ENCODE results near the gene ART1. TPM values are rescaled to one million over a fixed set of nuclear protein-coding genes. Genes with fewer than 3 reads are reported as not detected.

Gene ART1
- total and polyA plus RNA-seq, 2 donors, result not detected

DNA sequence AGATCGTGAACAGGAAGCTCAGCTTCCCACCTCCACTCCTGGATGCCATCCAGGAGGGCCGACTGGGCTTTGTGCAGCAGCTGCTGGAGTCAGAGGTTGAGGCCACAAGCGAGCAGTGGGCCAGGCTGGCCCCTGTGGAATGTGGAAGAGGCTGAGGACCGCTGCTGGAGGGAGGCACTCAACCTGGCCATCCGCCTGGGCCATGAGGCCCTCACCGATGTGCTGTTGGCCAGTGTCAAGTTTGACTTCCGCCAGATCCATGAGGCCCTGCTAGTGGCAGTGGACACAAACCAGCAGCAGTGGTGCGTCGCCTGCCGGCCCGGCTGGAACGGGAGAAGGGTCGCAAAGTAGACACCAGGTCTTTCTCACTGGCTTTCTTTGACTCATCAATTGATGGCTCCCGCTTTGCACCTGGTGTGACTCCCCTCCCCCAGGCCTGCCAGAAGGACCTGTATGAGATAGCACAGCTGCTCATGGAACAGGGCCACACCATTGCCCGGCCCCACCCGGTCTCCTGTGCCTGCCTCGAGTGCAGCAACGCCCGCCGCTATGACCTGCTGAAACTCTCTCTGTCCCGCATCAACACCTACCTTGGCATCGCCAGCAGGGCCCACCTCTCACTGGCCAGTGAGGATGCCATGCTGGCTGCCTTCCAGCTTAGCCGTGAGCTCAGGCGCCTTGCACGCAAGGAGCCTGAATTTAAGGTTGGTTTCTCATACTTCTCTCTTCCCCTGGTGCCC, 28.0 kb upstream of the ART1 start:
- DNase-seq (ENCODE audit: extremely low spot score), result no peak
- Histone ChIP-seq H3K36me3 (ENCODE audit: insufficient read depth) (no peaks in the 10 kb centered on the region), H3K4me3 (ENCODE audit: low read depth, low read length) (no peak overlapping the region), H3K27ac (ENCODE audit: low read depth) (no peak overlapping the region), H3K4me1 (ENCODE audit: insufficient read depth) (no peaks in the 10 kb centered on the region)
- WGBS, result 73% methylated on average over 25 of the region's 25 CpGs

DNA sequence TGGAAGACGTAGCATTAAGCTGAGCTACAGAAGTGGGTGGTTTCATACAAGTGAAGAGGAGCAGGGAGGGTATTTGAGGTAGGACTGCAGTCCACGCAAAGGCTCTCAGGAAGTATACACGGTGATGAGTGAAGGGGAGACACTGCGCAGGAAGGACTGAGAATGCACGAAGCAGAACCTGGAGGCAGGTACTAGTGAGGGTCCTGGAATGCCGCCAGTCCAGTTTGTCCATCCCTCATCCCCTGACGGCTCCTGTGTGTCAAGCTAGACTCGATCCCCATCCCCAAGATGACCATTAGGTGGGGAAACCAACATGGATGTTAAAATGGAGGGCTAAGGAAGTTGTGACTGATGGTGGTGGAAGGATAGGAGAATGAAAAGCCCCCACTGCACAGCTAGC, 26.9 kb upstream of the ART1 start:
- no peak overlapping the region for H3K27ac ChIP-seq (ENCODE audit: low read depth)
- no peak overlapping the region for H3K4me3 ChIP-seq (ENCODE audit: low read depth, low read length)
- 81% methylated on average over 8 of the region's 8 CpGs for WGBS
- DNase-seq (ENCODE audit: extremely low spot score), result no peak
- no peaks in the 10 kb centered on the region for H3K4me1 ChIP-seq (ENCODE audit: insufficient read depth)
- no peaks in the 10 kb centered on the region for H3K36me3 ChIP-seq (ENCODE audit: insufficient read depth)

GRCh38 chr11:3622521-3622920, 22.4 kb upstream of the ART1 start:
- no peaks in the 10 kb centered on the region for H3K4me1 ChIP-seq (ENCODE audit: insufficient read depth)
- DNase-seq (ENCODE audit: extremely low spot score), result no peak
- no peaks in the 10 kb centered on the region for H3K36me3 ChIP-seq (ENCODE audit: insufficient read depth)
- H3K4me3 ChIP-seq (ENCODE audit: low read depth, low read length), result no peak overlapping the region
- WGBS, result 76% methylated on average over 4 of the region's 4 CpGs
- no peak overlapping the region for H3K27ac ChIP-seq (ENCODE audit: low read depth)

- 93% methylated on average over 5 of the region's 5 CpGs for WGBS
- no peak for DNase-seq (ENCODE audit: extremely low spot score)
- no peaks in the 10 kb centered on the region for H3K4me1 ChIP-seq (ENCODE audit: insufficient read depth)
Measured at GRCh38 chr11:3623121-3623520, 21.8 kb upstream of the ART1 start.

GRCh38 chr11:3623767-3624458, 21.0 kb upstream of the ART1 start:
- DNase-seq (ENCODE audit: extremely low spot score), result no peak

More at GRCh38 chr11:3623121-3623520, 21.8 kb upstream of the ART1 start:
- no peak overlapping the region for H3K27ac ChIP-seq (ENCODE audit: low read depth)
- no peak overlapping the region for H3K4me3 ChIP-seq (ENCODE audit: low read depth, low read length)
- no peaks in the 10 kb centered on the region for H3K36me3 ChIP-seq (ENCODE audit: insufficient read depth)

DNA sequence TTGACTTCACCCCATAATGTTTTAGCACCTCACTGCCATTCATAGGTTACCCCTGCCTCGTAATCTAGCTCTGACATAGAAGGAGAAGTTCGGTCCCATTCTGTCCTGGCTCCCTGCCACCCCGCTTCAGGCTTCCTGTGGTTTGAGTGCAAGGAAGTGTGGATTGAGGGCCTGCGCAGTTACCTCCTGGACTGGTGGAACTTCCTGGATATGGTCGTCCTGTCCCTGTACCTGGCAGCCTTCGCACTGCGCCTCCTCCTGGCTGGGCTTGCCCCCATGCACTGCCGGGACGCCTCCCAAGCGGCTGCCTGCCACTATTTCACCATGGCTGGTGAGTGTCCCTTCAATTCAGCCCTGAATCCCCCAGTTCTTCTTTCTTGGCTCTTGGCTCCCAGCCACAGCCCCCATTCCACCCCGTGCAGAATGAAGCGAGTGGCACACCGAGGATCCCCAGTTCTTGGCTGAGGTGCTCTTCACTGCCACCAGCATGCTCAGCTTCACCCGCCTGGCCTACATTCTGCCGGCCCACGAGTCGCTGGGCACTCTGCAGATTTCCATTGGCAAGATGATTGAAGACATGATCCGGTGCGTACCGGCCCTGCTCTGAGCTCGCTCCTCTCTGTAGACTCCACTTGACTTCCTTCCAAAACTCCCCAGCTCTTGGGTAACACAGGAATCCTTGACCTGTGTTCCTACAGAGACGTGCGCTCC, 18.5 kb upstream of the ART1 start:
- Histone ChIP-seq H3K4me1 (ENCODE audit: insufficient read depth) (no peaks in the 10 kb centered on the region), H3K4me3 (ENCODE audit: low read depth, low read length) (no peak overlapping the region), H3K36me3 (ENCODE audit: insufficient read depth) (no peaks in the 10 kb centered on the region), H3K27ac (ENCODE audit: low read depth) (no peak overlapping the region)
- 85% methylated on average over 23 of the region's 23 CpGs for WGBS
- no peak for DNase-seq (ENCODE audit: extremely low spot score)

More at GRCh38 chr11:3623767-3624458, 21.0 kb upstream of the ART1 start:
- Histone ChIP-seq H3K36me3 (ENCODE audit: insufficient read depth) (no peaks in the 10 kb centered on the region), H3K27ac (ENCODE audit: low read depth) (no peak overlapping the region), H3K4me1 (ENCODE audit: insufficient read depth) (no peaks in the 10 kb centered on the region), H3K4me3 (ENCODE audit: low read depth, low read length) (no peak overlapping the region)
- WGBS, result 74% methylated on average over 8 of the region's 8 CpGs

DNA sequence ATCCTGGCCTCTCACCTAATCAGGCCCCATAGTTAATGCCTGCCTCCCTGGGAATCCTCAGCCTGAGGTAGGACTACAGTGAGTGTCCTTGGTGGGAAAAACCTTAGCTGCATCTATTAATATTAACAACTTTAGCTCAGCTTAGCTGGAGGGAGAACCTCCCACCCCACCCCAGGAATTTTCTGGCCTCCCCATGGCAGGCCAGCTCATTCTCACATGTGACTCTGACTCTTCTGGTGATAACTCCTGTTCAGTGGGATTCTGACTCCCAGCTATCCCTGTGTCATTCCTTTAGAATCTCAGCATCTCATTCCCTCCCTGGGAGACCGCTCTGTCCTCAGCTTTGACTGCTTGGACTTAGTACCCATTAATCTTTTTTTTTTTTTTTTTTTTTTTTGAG, 17.6 kb upstream of the ART1 start:
- H3K4me3 ChIP-seq (ENCODE audit: low read depth, low read length), result no peak overlapping the region
- no peaks in the 10 kb centered on the region for H3K4me1 ChIP-seq (ENCODE audit: insufficient read depth)
- DNase-seq (ENCODE audit: extremely low spot score), result no peak
- H3K27ac ChIP-seq (ENCODE audit: low read depth), result no peak overlapping the region
- H3K36me3 ChIP-seq (ENCODE audit: insufficient read depth), result no peaks in the 10 kb centered on the region
- 98% methylated on average over 1 of the region's 1 CpG for WGBS

DNA sequence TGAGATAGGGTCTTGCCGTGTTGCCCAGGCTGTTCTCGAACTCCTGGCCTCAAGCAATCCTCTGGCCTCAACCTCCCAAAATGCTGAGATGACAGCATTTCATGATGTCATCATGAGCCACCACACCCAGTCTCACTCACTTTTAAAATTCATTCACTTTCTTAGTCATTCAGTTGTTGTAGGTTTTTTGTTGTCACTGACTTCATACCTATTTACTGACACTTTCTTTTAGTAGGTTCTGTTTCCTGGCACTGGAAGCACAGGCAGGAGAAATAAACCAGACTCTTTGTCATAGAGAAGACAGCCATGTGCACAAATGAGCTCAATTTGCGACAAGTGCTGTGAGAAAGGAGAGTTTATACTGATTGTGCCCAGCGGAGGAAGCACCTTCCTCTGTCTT, 13.6 kb upstream of the ART1 start:
- H3K4me3 ChIP-seq (ENCODE audit: low read depth, low read length), result no peak overlapping the region
- 82% methylated on average over 4 of the region's 4 CpGs for WGBS
- no peaks in the 10 kb centered on the region for H3K36me3 ChIP-seq (ENCODE audit: insufficient read depth)
- H3K4me1 ChIP-seq (ENCODE audit: insufficient read depth), result no peaks in the 10 kb centered on the region
- no peak for DNase-seq (ENCODE audit: extremely low spot score)
- H3K27ac ChIP-seq (ENCODE audit: low read depth), result no peak overlapping the region

- Histone ChIP-seq H3K36me3 (ENCODE audit: insufficient read depth) (no peaks in the 10 kb centered on the region), H3K4me1 (ENCODE audit: insufficient read depth) (no peaks in the 10 kb centered on the region), H3K4me3 (ENCODE audit: low read depth, low read length) (no peak overlapping the region), H3K27ac (ENCODE audit: low read depth) (no peak overlapping the region)
- WGBS, result 95% methylated on average over 5 of the region's 5 CpGs
- DNase-seq (ENCODE audit: extremely low spot score), result no peak
Measured at GRCh38 chr11:3632070-3632660, 12.8 kb upstream of the ART1 start.

DNA sequence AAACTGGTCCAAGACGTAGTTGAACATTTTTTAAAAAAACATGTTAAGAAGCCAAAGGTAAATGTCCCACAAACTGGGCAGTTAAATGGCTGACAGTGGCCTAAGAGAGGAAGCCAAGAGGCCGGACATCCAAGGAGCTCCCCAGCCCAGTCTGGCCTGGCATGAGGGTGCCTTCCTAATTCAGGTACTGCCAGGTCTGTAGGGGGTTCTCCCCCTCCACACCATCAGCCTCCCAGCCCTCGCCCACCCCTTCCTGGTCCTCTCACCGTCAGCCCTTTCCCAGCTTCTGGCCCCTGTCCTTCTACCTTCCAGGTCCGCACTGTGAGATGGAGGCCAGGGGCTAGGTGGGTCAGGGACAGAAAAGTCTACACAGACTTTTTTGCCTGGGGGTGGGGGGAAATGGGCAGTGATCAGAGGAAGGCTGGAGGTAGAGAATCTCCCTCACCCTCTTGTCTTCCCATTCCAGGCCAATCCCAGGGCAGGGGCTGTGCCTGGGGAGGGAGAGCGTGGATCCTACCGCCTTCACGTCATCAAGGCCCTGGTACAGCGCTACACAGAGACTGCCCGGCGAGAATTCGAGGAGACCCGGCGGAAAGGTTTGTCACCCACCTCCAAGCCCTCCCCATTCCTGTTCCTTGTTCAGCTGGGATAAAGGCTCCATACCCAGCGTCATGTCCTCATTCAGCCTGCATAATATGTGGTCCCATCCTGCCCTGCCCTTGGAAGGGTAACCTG, 9.1 kb upstream of the ART1 start:
- 93% methylated on average over 15 of the region's 15 CpGs for WGBS
- no peak for DNase-seq (ENCODE audit: extremely low spot score)
- no peaks in the 10 kb centered on the region for H3K4me1 ChIP-seq (ENCODE audit: insufficient read depth)
- H3K27ac ChIP-seq (ENCODE audit: low read depth), result no peak overlapping the region
- H3K36me3 ChIP-seq (ENCODE audit: insufficient read depth), result no peaks in the 10 kb centered on the region
- no peak overlapping the region for H3K4me3 ChIP-seq (ENCODE audit: low read depth, low read length)

DNA sequence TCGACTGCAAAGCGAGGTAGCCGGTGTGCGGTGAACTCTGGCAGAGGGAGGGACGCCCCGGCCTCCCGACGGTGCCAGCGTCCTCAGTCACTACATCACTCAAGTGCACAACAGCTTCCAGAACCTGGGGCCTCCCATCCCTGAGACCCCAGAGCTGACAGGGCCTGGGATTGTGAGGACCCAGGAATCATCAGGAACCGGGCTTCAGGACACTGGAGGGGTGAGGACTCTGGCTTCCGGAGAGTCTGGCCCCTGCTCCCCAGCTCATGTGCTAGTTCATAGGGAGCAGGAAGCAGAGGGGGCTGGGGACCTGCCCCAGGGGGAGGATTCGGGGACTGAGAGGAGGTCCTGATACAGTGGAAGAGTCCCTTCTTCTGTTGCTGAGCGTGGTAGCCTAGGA, 7.7 kb upstream of the ART1 start:
- H3K4me1 ChIP-seq (ENCODE audit: insufficient read depth), result no peaks in the 10 kb centered on the region
- 75% methylated on average over 13 of the region's 13 CpGs for WGBS
- H3K27ac ChIP-seq (ENCODE audit: low read depth), result no peak overlapping the region
- H3K4me3 ChIP-seq (ENCODE audit: low read depth, low read length), result no peak overlapping the region
- no peak for DNase-seq (ENCODE audit: extremely low spot score)
- H3K36me3 ChIP-seq (ENCODE audit: insufficient read depth), result no peaks in the 10 kb centered on the region

GRCh38 chr11:3638513-3638912, 6.4 kb upstream of the ART1 start:
- Histone ChIP-seq H3K27ac (ENCODE audit: low read depth) (no peak overlapping the region), H3K36me3 (ENCODE audit: insufficient read depth) (no peaks in the 10 kb centered on the region), H3K4me3 (ENCODE audit: low read depth, low read length) (no peak overlapping the region), H3K4me1 (ENCODE audit: insufficient read depth) (no peaks in the 10 kb centered on the region)
- WGBS, result 85% methylated on average over 5 of the region's 5 CpGs
- no peak for DNase-seq (ENCODE audit: extremely low spot score)

DNA sequence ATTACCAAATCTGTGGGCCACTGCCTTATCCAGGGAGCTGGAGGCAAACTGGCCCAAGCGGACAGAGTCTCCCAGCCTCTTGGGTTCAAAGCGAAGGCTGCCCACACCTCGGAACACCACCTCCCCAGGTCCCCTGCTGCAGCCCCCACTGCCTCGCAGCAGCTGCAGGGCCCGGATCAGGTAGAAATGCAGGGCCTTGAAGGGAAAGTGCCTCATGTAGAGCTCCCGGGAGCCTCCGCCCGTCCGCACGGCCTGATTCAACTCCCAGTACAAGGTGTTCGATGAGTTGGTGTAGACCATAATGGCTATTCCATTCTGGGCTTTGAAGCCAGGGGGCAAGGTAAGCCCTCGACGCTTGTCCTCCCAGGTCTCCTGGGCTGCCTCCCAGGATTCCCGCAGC, 5.1 kb upstream of the ART1 start:
- WGBS, result 95% methylated on average over 14 of the region's 14 CpGs
- no peaks in the 10 kb centered on the region for H3K4me1 ChIP-seq (ENCODE audit: insufficient read depth)
- H3K36me3 ChIP-seq (ENCODE audit: insufficient read depth), result no peaks in the 10 kb centered on the region
- no peak overlapping the region for H3K4me3 ChIP-seq (ENCODE audit: low read depth, low read length)
- DNase-seq (ENCODE audit: extremely low spot score), result no peak
- no peak overlapping the region for H3K27ac ChIP-seq (ENCODE audit: low read depth)
